Measurements from ENCODE around the gene PHLDB3. TPM values are rescaled to one million over a fixed set of nuclear protein-coding genes. Genes with fewer than 3 reads are reported as not detected.

PHLDB3 gene
- total and polyA plus RNA-seq, 12 donors = 4.0 to 10.0 (median 5.7) TPM

GRCh38 chr19:43489310-43489709, 15.2 kb downstream of the PHLDB3 start:
- Histone ChIP-seq H3K36me3 (peaks cover 0 to 28% (median 0%) of the 10 kb centered on the region in 9 donors), H3K27ac (peak overlapping the region in 1 of 10 donors; percentile 26), H3K4me3 (no peak overlapping the region), H3K27me3 (no peaks in the 10 kb centered on the region), H3K4me1 (peaks cover 0 to 5% (median 0%) of the 10 kb centered on the region in 9 donors), H3K9me3 (no peaks in the 10 kb centered on the region)
- intact Hi-C loops (cut with DNase I) = no loop called here
- 61 to 62% methylated on average over 5 of the region's 5 CpGs for WGBS, 2 donors
- DNase-seq (peak in 1 of 2 donors; percentile 33), ATAC-seq (peak in 6 of 8 donors; percentile 22 to 81 (median 68))
- TF ChIP-seq, protein P1, sequence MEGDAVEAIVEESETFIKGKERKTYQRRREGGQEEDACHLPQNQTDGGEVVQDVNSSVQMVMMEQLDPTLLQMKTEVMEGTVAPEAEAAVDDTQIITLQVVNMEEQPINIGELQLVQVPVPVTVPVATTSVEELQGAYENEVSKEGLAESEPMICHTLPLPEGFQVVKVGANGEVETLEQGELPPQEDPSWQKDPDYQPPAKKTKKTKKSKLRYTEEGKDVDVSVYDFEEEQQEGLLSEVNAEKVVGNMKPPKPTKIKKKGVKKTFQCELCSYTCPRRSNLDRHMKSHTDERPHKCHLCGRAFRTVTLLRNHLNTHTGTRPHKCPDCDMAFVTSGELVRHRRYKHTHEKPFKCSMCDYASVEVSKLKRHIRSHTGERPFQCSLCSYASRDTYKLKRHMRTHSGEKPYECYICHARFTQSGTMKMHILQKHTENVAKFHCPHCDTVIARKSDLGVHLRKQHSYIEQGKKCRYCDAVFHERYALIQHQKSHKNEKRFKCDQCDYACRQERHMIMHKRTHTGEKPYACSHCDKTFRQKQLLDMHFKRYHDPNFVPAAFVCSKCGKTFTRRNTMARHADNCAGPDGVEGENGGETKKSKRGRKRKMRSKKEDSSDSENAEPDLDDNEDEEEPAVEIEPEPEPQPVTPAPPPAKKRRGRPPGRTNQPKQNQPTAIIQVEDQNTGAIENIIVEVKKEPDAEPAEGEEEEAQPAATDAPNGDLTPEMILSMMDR (IDR thresholded peaks at IDR 0.05) = no peak

- no peak for DNase-seq
- Histone ChIP-seq H3K36me3 (peaks cover 0 to 17% (median 0%) of the 10 kb centered on the region in 9 donors), H3K4me1 (peaks cover 0 to 5% (median 0%) of the 10 kb centered on the region in 9 donors), H3K4me3 (no peak overlapping the region), H3K27ac (no peak overlapping the region), H3K9me3 (no peaks in the 10 kb centered on the region), H3K27me3 (no peaks in the 10 kb centered on the region)
- TF ChIP-seq, protein P1 (IDR thresholded peaks at IDR 0.05) = no peak
- ATAC-seq = no peak
- WGBS, 2 donors = 93 to 94% methylated on average over 8 of the region's 8 CpGs
- intact Hi-C loops (cut with DNase I) = no loop called here
These were observed 16.4 kb downstream of the PHLDB3 start for GRCh38 chr19:43488179-43488578.

- 94 to 97% methylated on average over 5 to 7 of the region's 7 CpGs for WGBS, 2 donors
- DNase-seq (no peak), ATAC-seq (no peak)
- no peaks in the 10 kb centered on the region for H3K9me3 ChIP-seq
- TF ChIP-seq, protein P1 (IDR thresholded peaks at IDR 0.05) = no peak
- peaks cover 0 to 9% (median 0%) of the 10 kb centered on the region in 9 donors for H3K36me3 ChIP-seq
- intact Hi-C loops (cut with DNase I) = no loop called here
- H3K4me1 ChIP-seq = peaks cover 0 to 5% (median 0%) of the 10 kb centered on the region in 9 donors
- H3K27me3 ChIP-seq = no peaks in the 10 kb centered on the region
- no peak overlapping the region for H3K27ac ChIP-seq
- H3K4me3 ChIP-seq = no peak overlapping the region
These were observed 18.1 kb downstream of the PHLDB3 start for GRCh38 chr19:43486412-43486811.

GRCh38 chr19:43485951-43486350, 18.6 kb downstream of the PHLDB3 start:
- intact Hi-C loops (cut with DNase I) = no loop called here
- DNase-seq (no peak), ATAC-seq (no peak)
- Histone ChIP-seq H3K27me3 (no peaks in the 10 kb centered on the region), H3K4me3 (no peak overlapping the region), H3K9me3 (no peaks in the 10 kb centered on the region), H3K36me3 (peaks cover 0 to 8% (median 0%) of the 10 kb centered on the region in 9 donors), H3K4me1 (peaks cover 0 to 5% (median 0%) of the 10 kb centered on the region in 9 donors), H3K27ac (no peak overlapping the region)
- WGBS, 2 donors = 73 to 75% methylated on average over 6 of the region's 6 CpGs
- TF ChIP-seq, protein P1 (IDR thresholded peaks at IDR 0.05) = no peak
